Glomerular endothelial cell (primary cell): ENCODE measurements around the gene MAMDC4. TPM values are rescaled to one million over a fixed set of nuclear protein-coding genes. Genes with fewer than 3 reads are reported as not detected.
"Not testable (repeated sequence)": the region's sequence is repeated elsewhere in the genome, so short reads cannot be mapped to it uniquely, and the experiment has no call there.

Experiments
- DNase-seq: peaks from one replicate; pipeline ENCODE4 v3.0.0-alpha.2; 2011; ENCODE audit warnings: low read depth, low spot score; ENCODE audit errors: extremely low read depth
- total RNA-seq: library from RNA; depleted of rRNA; stranded (reverse); fragments of >200 nt; gene quantifications from 2 replicates; pipeline ENCODE4 v1.2.3, GENCODE V29; 2015

MAMDC4 gene
- 1.4 and 3.4 TPM in 2 replicates for total RNA-seq

GRCh38 chr9:136851941-136852663 is at the start of gene MAMDC4:
MAMDC4 (plus strand) TSS chr9:136852346; CDS start chr9:136852417, 71 bp downstream.
- DNase-seq, result no peak

- DNase-seq, result not testable (repeated sequence)
These were observed 49.1 kb upstream of the MAMDC4 start for GRCh38 chr9:136803009-136803550.

- DNase-seq, result no peak
These were observed 48.3 kb upstream of the MAMDC4 start for GRCh38 chr9:136803551-136804508.

- no peak for DNase-seq
These were observed 47.5 kb upstream of the MAMDC4 start for GRCh38 chr9:136804509-136805206.

GRCh38 chr9:136805207-136805740 is 46.9 kb upstream of the MAMDC4 start:
- no peak for DNase-seq

GRCh38 chr9:136806067-136806466 is 46.1 kb upstream of the MAMDC4 start:
- DNase-seq, result no peak

- DNase-seq, result no peak
These were observed 45.4 kb upstream of the MAMDC4 start for GRCh38 chr9:136806631-136807201.

GRCh38 chr9:136807281-136808074 is 44.7 kb upstream of the MAMDC4 start, which contains the start of gene RABL6:
RABL6 (plus strand) TSS chr9:136807948; CDS start chr9:136808197, 249 bp downstream.
- DNase-seq, result no peak

- no peak for DNase-seq
These were observed 43.9 kb upstream of the MAMDC4 start for GRCh38 chr9:136808075-136808805.

GRCh38 chr9:136808806-136809158 is 43.4 kb upstream of the MAMDC4 start:
- no peak for DNase-seq

GRCh38 chr9:136814725-136815421 is 37.3 kb upstream of the MAMDC4 start:
- DNase-seq, result no peak

- no peak for DNase-seq
These were observed 36.7 kb upstream of the MAMDC4 start for GRCh38 chr9:136815422-136815782.

- DNase-seq, result no peak
These were observed 30.9 kb upstream of the MAMDC4 start for GRCh38 chr9:136820971-136821825.

- DNase-seq, result no peak
These were observed 30.2 kb upstream of the MAMDC4 start for GRCh38 chr9:136821826-136822544.

GRCh38 chr9:136823136-136824046 is 28.8 kb upstream of the MAMDC4 start:
- no peak for DNase-seq
